ENCODE measurements around the gene GALNT16. TPM values are rescaled to one million over a fixed set of nuclear protein-coding genes. Genes with fewer than 3 reads are reported as not detected.
A peak's percentile ranks its signal among the peaks of the same experiment; 100 is the strongest.

Gene GALNT16
- total RNA-seq, 1 donor from 2014 or later, result 8.2 TPM

GRCh38 chr14:69303086-69303485 is 43.1 kb downstream of the GALNT16 start:
- Mint-ChIP-seq H3K36me3 (no peaks in the 10 kb centered on the region), H3K4me3 (no peak overlapping the region), H3K27me3 (ENCODE audit: low read depth) (peaks cover 56% of the 10 kb centered on the region), H3K4me1 (no peaks in the 10 kb centered on the region), H3K27ac (no peak overlapping the region), H3K9me3 (no peaks in the 10 kb centered on the region)
- peak in 1 of 2 experiments; percentile 5 for DNase-seq (ENCODE audit: low spot score in 2 of 2, unreplicated experiment in 2 of 2)
- TF ChIP-seq CTCF (IDR thresholded peaks at IDR 0.05; ENCODE audit: unreplicated experiment), result no peak

GRCh38 chr14:69312608-69313007 is 52.6 kb downstream of the GALNT16 start:
- Mint-ChIP-seq H3K36me3 (no peaks in the 10 kb centered on the region), H3K27me3 (ENCODE audit: low read depth) (peaks cover 18% of the 10 kb centered on the region), H3K9me3 (peaks cover 4% of the 10 kb centered on the region), H3K4me3 (no peak overlapping the region), H3K4me1 (no peaks in the 10 kb centered on the region), H3K27ac (no peak overlapping the region)
- TF ChIP-seq CTCF (IDR thresholded peaks at IDR 0.05; ENCODE audit: unreplicated experiment), result no peak
- DNase-seq (ENCODE audit: low spot score in 2 of 2, unreplicated experiment in 2 of 2), result no peak

DNA sequence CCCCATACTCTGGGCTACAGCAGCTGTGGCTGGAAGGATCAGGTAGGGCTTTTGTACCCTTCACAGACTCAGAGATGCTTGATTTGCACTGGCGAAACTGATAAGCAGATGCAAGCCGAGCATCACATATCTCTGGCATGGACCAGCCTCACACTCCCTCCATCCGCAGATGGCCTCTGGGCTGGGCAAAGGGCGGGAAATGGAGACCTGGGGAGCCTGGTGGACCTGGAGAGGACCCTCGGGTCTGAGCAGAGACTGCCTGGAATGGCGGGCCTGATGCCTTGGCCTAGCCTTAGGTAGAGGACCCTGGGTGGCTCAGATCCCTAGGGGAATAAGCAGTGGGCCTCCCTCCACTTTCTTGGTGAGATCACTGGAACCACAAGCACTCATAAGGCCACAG is 53.2 kb downstream of the GALNT16 start:
- Mint-ChIP-seq H3K27me3 (ENCODE audit: low read depth) (peaks cover 15% of the 10 kb centered on the region), H3K36me3 (no peaks in the 10 kb centered on the region), H3K4me3 (no peak overlapping the region), H3K4me1 (no peaks in the 10 kb centered on the region), H3K9me3 (peaks cover 4% of the 10 kb centered on the region), H3K27ac (no peak overlapping the region)
- no peak for DNase-seq (ENCODE audit: low spot score in 2 of 2, unreplicated experiment in 2 of 2)
- no peak for TF ChIP-seq CTCF (IDR thresholded peaks at IDR 0.05; ENCODE audit: unreplicated experiment)

DNA sequence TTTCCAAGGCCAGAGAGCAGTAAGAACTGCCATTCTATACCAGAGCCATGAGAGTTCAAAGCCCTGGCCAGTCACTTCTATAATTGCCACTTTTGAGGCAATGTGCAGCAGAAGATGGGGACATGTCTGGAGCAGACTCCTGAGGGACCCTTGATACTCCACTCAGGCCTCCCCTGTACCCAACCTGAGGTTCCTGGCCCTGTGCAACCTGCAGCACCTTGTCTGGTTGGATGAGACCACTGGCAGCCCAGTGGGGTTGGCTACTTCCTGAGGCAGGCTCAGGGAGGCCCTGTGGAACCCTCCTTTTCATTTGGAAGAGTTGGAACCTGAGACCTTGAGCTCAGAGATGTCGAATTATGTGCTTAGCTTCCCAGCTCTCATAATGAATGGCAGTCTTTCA is 54.4 kb downstream of the GALNT16 start:
- Mint-ChIP-seq H3K4me1 (no peaks in the 10 kb centered on the region), H3K4me3 (no peak overlapping the region), H3K9me3 (peaks cover 4% of the 10 kb centered on the region), H3K27ac (no peak overlapping the region), H3K27me3 (ENCODE audit: low read depth) (peaks cover 11% of the 10 kb centered on the region), H3K36me3 (no peaks in the 10 kb centered on the region)
- no peak for DNase-seq (ENCODE audit: low spot score in 2 of 2, unreplicated experiment in 2 of 2)
- no peak for TF ChIP-seq CTCF (IDR thresholded peaks at IDR 0.05; ENCODE audit: unreplicated experiment)

GRCh38 chr14:69315301-69315700 is 55.3 kb downstream of the GALNT16 start:
- TF ChIP-seq CTCF (IDR thresholded peaks at IDR 0.05; ENCODE audit: unreplicated experiment), result no peak
- no peak for DNase-seq (ENCODE audit: low spot score in 2 of 2, unreplicated experiment in 2 of 2)
- Mint-ChIP-seq H3K4me3 (no peak overlapping the region), H3K9me3 (peaks cover 4% of the 10 kb centered on the region), H3K27me3 (ENCODE audit: low read depth) (peaks cover 7% of the 10 kb centered on the region), H3K4me1 (no peaks in the 10 kb centered on the region), H3K27ac (no peak overlapping the region), H3K36me3 (no peaks in the 10 kb centered on the region)
